ENCODE measurements around the gene HM13.

- TF ChIP-seq REST (IDR thresholded peaks at IDR 0.05) (no peak), ATF3 (IDR thresholded peaks at IDR 0.05) (no peak), YY1 (IDR thresholded peaks at IDR 0.05) (no peak), CTCF (IDR thresholded peaks at IDR 0.05; ENCODE audit: low read depth, low read length, missing input control) (no peak), JUND (IDR thresholded peaks at IDR 0.05) (no peak), EGR1 (IDR thresholded peaks at IDR 0.05; ENCODE audit: low read depth in 2 of 2) (no peak)
These were observed 38.0 kb upstream of the HM13 start for GRCh38 chr20:31476294-31476585.

Measured in liver (tissue), 3 donors.